NCI-H1105 treated with DMSO at 0.1 percent for 48 hours (cell line): ENCODE data around the gene BAG2.

ENCODE experiments used
- DNase-seq: peaks from one replicate; lab custom pipeline; 2025; lab: John Stamatoyannopoulos, UW

BAG2 gene

GRCh38 chr6:57221936-57222742, 50.0 kb downstream of the BAG2 start, which contains the start of gene RAB23:
RAB23 (minus strand) TSS chr6:57222307; CDS start chr6:57210380, 11,927 bp downstream.
- DNase-seq = peak; percentile 85

GRCh38 chr6:57222743-57223077, 50.6 kb downstream of the BAG2 start:
- DNase-seq = no peak

- no peak for DNase-seq
Observed at GRCh38 chr6:57224769-57225515, 52.8 kb downstream of the BAG2 start.

GRCh38 chr6:57226221-57226620, 54.1 kb downstream of the BAG2 start:
- no peak for DNase-seq
